Mononuclear cell (primary cell): Measurements from ENCODE around the gene FOXL2NB. TPM values are rescaled to one million over a fixed set of nuclear protein-coding genes. Genes with fewer than 3 reads are reported as not detected.

Experiments used
- H3K27me3 ChIP-seq: 2 replicates; pipeline ENCODE4 v1.6.0; 2011; ENCODE audit warnings: low read length, control low read depth; ENCODE audit not compliant: insufficient read depth
- H3K4me1 ChIP-seq: 2 replicates; pipeline ENCODE4 v1.5.1; 2011; ENCODE audit warnings: mild to moderate bottlenecking, low read length, control low read depth; ENCODE audit not compliant: insufficient read depth
- H3K4me3 ChIP-seq: 2 replicates; pipeline ENCODE4 v1.5.1; 2011; ENCODE audit warnings: mild to moderate bottlenecking, low read length, moderate library complexity
- H3K9me3 ChIP-seq: 2 replicates; pipeline ENCODE4 v1.5.1; 2011; ENCODE audit warnings: low read depth, mild to moderate bottlenecking, control low read depth, low read length
- total RNA-seq: library from RNA; depleted of rRNA; stranded (reverse); fragments of >200 nt; gene quantifications from one replicate; pipeline ENCODE4 v1.2.3, GENCODE V29; 2012

Gene FOXL2NB
- total RNA-seq, 1 donor: under 0.01 TPM

- H3K4me1 ChIP-seq: no peaks in the 10 kb centered on the region
- no peak overlapping the region for H3K4me3 ChIP-seq
- H3K27me3 ChIP-seq: no peaks in the 10 kb centered on the region
- H3K9me3 ChIP-seq: no peaks in the 10 kb centered on the region
These were observed 40.2 kb downstream of the FOXL2NB start for GRCh38 chr3:138987181-138987580.

GRCh38 chr3:138995706-138996105 is 48.7 kb downstream of the FOXL2NB start:
- Histone ChIP-seq H3K4me1 (no peaks in the 10 kb centered on the region), H3K27me3 (peaks cover 10% of the 10 kb centered on the region), H3K9me3 (no peaks in the 10 kb centered on the region), H3K4me3 (no peak overlapping the region)

Other genes with a start within 250 kb of the FOXL2NB start
- gene PIK3CB, start 112.3 kb upstream of the FOXL2NB start, total RNA-seq: 21.2 TPM
- not detected for gene FOXL2, start 80 bp upstream of the FOXL2NB start, total RNA-seq
- not detected for gene PRR23A, start 59.1 kb downstream of the FOXL2NB start, total RNA-seq
- not detected for gene PRR23B, start 73.7 kb downstream of the FOXL2NB start, total RNA-seq
- gene PRR23C, start 97.7 kb downstream of the FOXL2NB start, total RNA-seq: not detected